ENCODE data around the gene ABHD12. TPM values are rescaled to one million over a fixed set of nuclear protein-coding genes. Genes with fewer than 3 reads are reported as not detected.

The ABHD12 gene
- total and polyA plus RNA-seq, 10 of the 15 experiments (the other 5 are each of a cell fraction or from before 2014, with no cell fraction given): 1.5 to 61.8 (median 26.7) TPM

- ChIA-PET POLR2A (no interaction called here), SMC1A (ENCODE audit: uncharacterized antibody, unreplicated experiment) (no interaction called here), CTCF (no interaction called here), RAD21 (ENCODE audit: unreplicated experiment) (no interaction called here)
- ATAC-seq (no peak), FAIRE-seq (no peak), DNase-seq (ENCODE audit: low read depth, low spot score) (no peak)
- Histone ChIP-seq H3K27me3 (replicated peaks in 1 of 2; ENCODE audit: control insufficient read depth in 2 of 2, insufficient read depth in 2 of 2, low read length in 1 of 2) (no peaks in the 10 kb centered on the region), H3K9ac (ENCODE audit: control insufficient read depth, insufficient read depth, low read length) (no peak overlapping the region), H3K79me2 (ENCODE audit: control insufficient read depth, insufficient read depth, low read length) (no peaks in the 10 kb centered on the region), H3K36me3 (ENCODE audit: control insufficient read depth in 2 of 2, insufficient read depth in 2 of 2, low read length in 1 of 2) (peaks cover 4 to 39% of the 10 kb centered on the region in 2 experiments; a peak in 3 of 4 replicates), H3K4me3 (no peak overlapping the region), H3K27ac (ENCODE audit: control insufficient read depth, insufficient read depth) (no peak overlapping the region), H2AFZ (ENCODE audit: control insufficient read depth, low read depth, low read length) (no peak overlapping the region), H3K4me1 (ENCODE audit: control insufficient read depth, insufficient read depth, low read length) (peaks cover 26% of the 10 kb centered on the region), H3K4me2 (ENCODE audit: control insufficient read depth, insufficient read depth) (no peak overlapping the region), H4K20me1 (ENCODE audit: control insufficient read depth, insufficient read depth) (no peaks in the 10 kb centered on the region), H3K9me3 (replicated peaks; ENCODE audit: control insufficient read depth, insufficient read depth, low read length) (no peaks in the 10 kb centered on the region)
- intact Hi-C loops (cut with micrococcal nuclease; ENCODE audit: unreplicated experiment): no loop called here
- WGBS (ENCODE audit: insufficient coverage, insufficient replicate concordance, low lambda C conversion rate, missing lambda C conversion rate): 96% methylated on average over 19 of the region's 19 CpGs
- in situ Hi-C loops (cut with MboI): no loop called here
- BruUV-seq (replicated peaks): no TSS peak
- TF ChIP-seq CHD4 (IDR thresholded peaks at IDR 0.05) (no peak), TBL1XR1 (IDR thresholded peaks at IDR 0.05; ENCODE audit: low read depth, low read length) (no peak), CHD2 (IDR thresholded peaks at IDR 0.05; ENCODE audit: borderline replicate concordance, low read depth, low read length) (no peak), SMAD5 (IDR thresholded peaks at IDR 0.05; ENCODE audit: low read depth) (no peak), BCL3 (IDR thresholded peaks at IDR 0.05; ENCODE audit: borderline replicate concordance, insufficient read depth, low read depth, low read length, poor library complexity, severe bottlenecking) (no peak), CBFB (IDR thresholded peaks at IDR 0.05; ENCODE audit: low read depth) (no peak), HDAC2 (IDR thresholded peaks at IDR 0.05) (no peak), USF1 (IDR thresholded peaks at IDR 0.05; ENCODE audit: borderline replicate concordance, extremely low read length, insufficient read depth, low read depth, low read length) (no peak), BCLAF1 (IDR thresholded peaks at IDR 0.05) (no peak), RELA (IDR thresholded peaks at IDR 0.05; ENCODE audit: borderline replicate concordance, partially characterized antibody) (no peak), ATF2 (IDR thresholded peaks at IDR 0.05; ENCODE audit: low read length) (no peak), SREBF2 (IDR thresholded peaks at IDR 0.05; ENCODE audit: low read length) (no peak), ZBTB40 (IDR thresholded peaks at IDR 0.05; ENCODE audit: borderline replicate concordance) (no peak), CBX3 (IDR thresholded peaks at IDR 0.05; ENCODE audit: borderline replicate concordance, low read depth) (no peak)
Measured at GRCh38 chr20:25277941-25278521, 112.6 kb downstream of the ABHD12 start.
